Nephron progenitor cell (in vitro differentiated cells): ENCODE measurements around the gene SFTPD.
"Not testable (repeated sequence)": the region's sequence is repeated elsewhere in the genome, so short reads cannot be mapped to it uniquely, and the experiment has no call there.

ENCODE experiments used
- DNase-seq: peaks from one replicate; pipeline ENCODE4 v3.0.0; 2021
- H3K27ac Mint-ChIP-seq: 2 replicates; pipeline ENCODE4 v1.8.0; 2021; ENCODE audit warnings: mild to moderate bottlenecking, moderate library complexity, mixed read lengths
- H3K27me3 Mint-ChIP-seq: 2 replicates; pipeline ENCODE4 v1.8.0; 2021; ENCODE audit warnings: mild to moderate bottlenecking, low read depth, mixed read lengths; ENCODE audit not compliant: poor library complexity
- H3K36me3 Mint-ChIP-seq: 2 replicates; pipeline ENCODE4 v1.8.0; 2021; ENCODE audit warnings: low read depth, mixed read lengths
- H3K4me1 Mint-ChIP-seq: 2 replicates; pipeline ENCODE4 v1.8.0; 2021; ENCODE audit warnings: mixed read lengths
- H3K4me3 Mint-ChIP-seq: 2 replicates; pipeline ENCODE4 v1.8.0; 2021; ENCODE audit warnings: mild to moderate bottlenecking, moderate library complexity, mixed read lengths
- H3K9me3 Mint-ChIP-seq: 2 replicates; pipeline ENCODE4 v1.8.0; 2021; ENCODE audit warnings: mild to moderate bottlenecking, moderate library complexity, mixed read lengths
- CTCF ChIP-seq: fragments of 200-600 bp; sonication (generic); IDR thresholded peaks from 2 replicates; pipeline ENCODE4 v1.5.0; 2021; ENCODE audit warnings: antibody characterized with exemption

The SFTPD gene

GRCh38 chr10:79890469-79890868, 58.4 kb downstream of the SFTPD start:
- Mint-ChIP-seq H3K27me3 (peaks cover 17% of the 10 kb centered on the region), H3K4me1 (no peaks in the 10 kb centered on the region), H3K36me3 (no peaks in the 10 kb centered on the region), H3K27ac (no peak overlapping the region), H3K4me3 (no peak overlapping the region), H3K9me3 (no peaks in the 10 kb centered on the region)
- TF ChIP-seq CTCF: no peak
- no peak for DNase-seq

- peaks cover 17% of the 10 kb centered on the region for H3K27me3 Mint-ChIP-seq
- H3K27ac Mint-ChIP-seq, H3K36me3 Mint-ChIP-seq, DNase-seq, H3K4me3 Mint-ChIP-seq, H3K4me1 Mint-ChIP-seq, H3K9me3 Mint-ChIP-seq: not testable (repeated sequence)
Measured at GRCh38 chr10:79888984-79889383, 59.9 kb downstream of the SFTPD start.
